BJ (cell line): ENCODE data around the gene NASP. TPM values are rescaled to one million over a fixed set of nuclear protein-coding genes. Genes with fewer than 3 reads are reported as not detected.
A peak's percentile ranks its signal among the peaks of the same experiment; 100 is the strongest.

Experiments
- CTCF ChIA-PET: fragments of 350-600 bp; formaldehyde crosslinking; extraction: SDS; loops from one replicate; lab custom pipeline; 2021; ENCODE audit warnings: antibody characterized with exemption, inconsistent platforms; lab: Yijun Ruan, JAX
- POLR2A ChIA-PET: fragments of 300-600 bp; sonication (Branson Sonifier 250); formaldehyde crosslinking; extraction: SDS; loops from one replicate; lab custom pipeline; 2021; ENCODE audit warnings: antibody characterized with exemption; lab: Charles Lee
- DNase-seq: peaks from one replicate; pipeline ENCODE4 v3.0.0-alpha.2; 2011; ENCODE audit warnings: low read depth
- H3K27me3 ChIP-seq: 2 replicates; pipeline ENCODE4 v1.6.0; 2011; ENCODE audit warnings: low read length; ENCODE audit not compliant: control insufficient read depth, insufficient read depth
- H3K36me3 ChIP-seq: 2 replicates; pipeline ENCODE4 v1.5.1; 2011; ENCODE audit warnings: low read length; ENCODE audit not compliant: control insufficient read depth, insufficient read depth
- H3K4me3 ChIP-seq: 2 replicates; pipeline ENCODE4 v1.5.1; 2011; ENCODE audit warnings: low read depth, mild to moderate bottlenecking, control low read depth, low read length
- polyA plus RNA-seq: library from polyadenylated mRNA; depleted of rRNA; stranded (reverse); fragments of >200 nt; gene quantifications from 2 replicates; pipeline ENCODE4 v1.2.3, GENCODE V29; 2011
- TF ChIP-seq, protein P1 (sequence below): IDR thresholded peaks from 2 replicates; pipeline ENCODE4 v1.5.1; 2011; ENCODE audit warnings: low read depth, mild to moderate bottlenecking, control low read depth, inconsistent platforms, low read length, moderate library complexity; ENCODE audit not compliant: insufficient read depth

Gene NASP
- polyA plus RNA-seq, 1 experiment = 43.9 TPM

DNA sequence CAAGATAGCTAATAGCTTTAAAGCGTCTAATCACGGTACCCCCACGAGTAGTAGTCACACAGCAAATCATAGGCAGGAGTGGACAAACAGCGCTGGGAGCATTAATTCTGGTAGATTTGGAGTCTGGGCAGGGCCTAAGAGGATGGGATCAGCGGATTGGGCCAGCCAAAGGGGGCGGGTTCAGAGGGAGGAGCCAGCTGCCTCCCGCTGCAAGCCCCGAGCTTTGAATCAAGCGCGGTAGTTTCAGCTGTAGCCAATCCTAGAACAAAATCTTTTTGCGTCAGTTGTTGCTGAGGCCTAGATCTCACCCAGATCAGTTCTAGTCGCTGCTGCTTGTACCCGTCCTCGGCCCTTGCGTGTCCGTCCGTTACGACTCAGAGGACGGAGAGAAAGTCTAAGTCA, 576 bp upstream of the NASP start:
- Histone ChIP-seq H3K36me3 (no peaks in the 10 kb centered on the region), H3K27me3 (no peaks in the 10 kb centered on the region), H3K4me3 (peak overlapping the region; percentile 100)
- TF ChIP-seq, protein P1, sequence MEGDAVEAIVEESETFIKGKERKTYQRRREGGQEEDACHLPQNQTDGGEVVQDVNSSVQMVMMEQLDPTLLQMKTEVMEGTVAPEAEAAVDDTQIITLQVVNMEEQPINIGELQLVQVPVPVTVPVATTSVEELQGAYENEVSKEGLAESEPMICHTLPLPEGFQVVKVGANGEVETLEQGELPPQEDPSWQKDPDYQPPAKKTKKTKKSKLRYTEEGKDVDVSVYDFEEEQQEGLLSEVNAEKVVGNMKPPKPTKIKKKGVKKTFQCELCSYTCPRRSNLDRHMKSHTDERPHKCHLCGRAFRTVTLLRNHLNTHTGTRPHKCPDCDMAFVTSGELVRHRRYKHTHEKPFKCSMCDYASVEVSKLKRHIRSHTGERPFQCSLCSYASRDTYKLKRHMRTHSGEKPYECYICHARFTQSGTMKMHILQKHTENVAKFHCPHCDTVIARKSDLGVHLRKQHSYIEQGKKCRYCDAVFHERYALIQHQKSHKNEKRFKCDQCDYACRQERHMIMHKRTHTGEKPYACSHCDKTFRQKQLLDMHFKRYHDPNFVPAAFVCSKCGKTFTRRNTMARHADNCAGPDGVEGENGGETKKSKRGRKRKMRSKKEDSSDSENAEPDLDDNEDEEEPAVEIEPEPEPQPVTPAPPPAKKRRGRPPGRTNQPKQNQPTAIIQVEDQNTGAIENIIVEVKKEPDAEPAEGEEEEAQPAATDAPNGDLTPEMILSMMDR = no peak
- ChIA-PET CTCF (interaction anchor here (1.2 to 7.1 kb wide), 3 partner anchors 13 to 565 kb away, joined by 3 to 66 read pairs (median 9); no protein-coding TSS in a partner anchor), POLR2A (interaction anchor here (0.6 to 0.8 kb wide), 2 partner anchors 8 to 19 kb away, joined by 3 to 4 read pairs; no protein-coding TSS in a partner anchor)
- DNase-seq = peak; percentile 91

- CTCF ChIA-PET = interaction anchor here (0.6 to 7.1 kb wide), 2 partner anchors 15 to 64 kb away, joined by 3 to 66 read pairs; no protein-coding TSS in a partner anchor
These were observed 689 bp downstream of the NASP start for GRCh38 chr1:45584351-45585109.

DNA sequence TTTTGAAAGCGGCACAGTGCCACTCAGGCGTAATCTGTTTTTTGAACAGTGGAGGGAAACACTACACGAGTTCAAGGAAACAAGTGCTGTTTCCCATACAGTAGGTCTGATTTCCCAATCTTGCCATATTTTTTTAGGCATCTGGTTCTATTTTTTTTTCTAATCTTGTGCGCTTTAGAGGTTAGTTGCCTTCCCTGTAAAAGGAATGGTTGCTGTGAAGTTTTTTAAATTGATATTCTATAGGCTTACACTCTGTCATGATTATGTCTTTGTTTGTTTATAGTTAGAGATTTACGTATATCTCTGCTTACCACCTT, 1.2 kb downstream of the NASP start:
- H3K36me3 ChIP-seq = no peaks in the 10 kb centered on the region
- H3K27me3 ChIP-seq = no peaks in the 10 kb centered on the region
- ChIA-PET CTCF (interaction anchor here (7.1 kb wide), 1 partner anchor 15 kb away, joined by 66 read pairs; no protein-coding TSS in a partner anchor), POLR2A (interaction anchor here (0.7 to 0.8 kb wide), 4 partner anchors 59 to 298 kb away, joined by 3 to 4 read pairs (median 3); partner anchors contain the start of gene PRDX1)
- H3K4me3 ChIP-seq = peak overlapping the region; percentile 100
- DNase-seq = no peak
- TF ChIP-seq, protein P1 = no peak

More at GRCh38 chr1:45584351-45585109, 689 bp downstream of the NASP start:
- H3K36me3 ChIP-seq = no peaks in the 10 kb centered on the region
- TF ChIP-seq, protein P1 = peak; percentile 20; the same call in 1 of the 2 replicates
- no peaks in the 10 kb centered on the region for H3K27me3 ChIP-seq
- peak; percentile 44 for DNase-seq
- POLR2A ChIA-PET = interaction anchor here (0.7 to 1.0 kb wide), 5 partner anchors 60 to 299 kb away, joined by 3 to 4 read pairs (median 3); partner anchors contain the start of gene PRDX1
- H3K4me3 ChIP-seq = peak overlapping the region; percentile 100

GRCh38 chr1:45585496-45586075, 1.7 kb downstream of the NASP start:
- CTCF ChIA-PET = interaction anchor here (0.6 to 7.1 kb wide), 3 partner anchors 16 to 262 kb away, joined by 3 to 66 read pairs (median 4); no protein-coding TSS in a partner anchor
- H3K4me3 ChIP-seq = peak overlapping the region; percentile 100
- H3K36me3 ChIP-seq = no peaks in the 10 kb centered on the region
- TF ChIP-seq, protein P1 = no peak
- no peak for DNase-seq
- H3K27me3 ChIP-seq = no peaks in the 10 kb centered on the region
- POLR2A ChIA-PET = interaction anchor here (0.5 to 0.8 kb wide), 2 partner anchors 64 kb away, joined by 3 to 4 read pairs; partner anchors contain the start of gene PRDX1

DNA sequence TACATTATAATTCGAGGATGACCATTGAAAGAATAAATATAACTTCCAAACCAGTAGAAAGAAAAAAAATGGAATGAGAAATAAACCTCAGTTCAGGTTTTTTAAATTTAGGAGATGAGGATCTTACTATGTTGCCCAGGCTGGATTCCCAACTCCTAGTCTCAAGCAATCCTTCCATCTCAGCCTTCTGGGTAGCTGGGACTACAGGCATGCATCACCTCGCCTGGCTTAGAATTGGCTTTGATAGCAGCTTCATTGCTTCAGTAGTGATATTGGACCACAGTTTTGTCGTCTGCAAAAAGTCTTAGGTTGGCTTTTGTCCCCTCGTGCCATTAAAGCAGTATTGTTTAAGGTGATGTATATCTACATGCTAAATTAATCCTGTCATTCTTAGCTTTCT, 2.9 kb downstream of the NASP start:
- no peak for DNase-seq
- TF ChIP-seq, protein P1 = no peak
- CTCF ChIA-PET = no interaction called here
- Histone ChIP-seq H3K4me3 (no peak overlapping the region), H3K27me3 (no peaks in the 10 kb centered on the region), H3K36me3 (no peaks in the 10 kb centered on the region)
- POLR2A ChIA-PET = interaction anchor here (0.6 to 0.7 kb wide), 2 partner anchors 305 to 575 kb away, joined by 3 read pairs; no protein-coding TSS in a partner anchor
